Measurements from ENCODE around the gene PPP2R3B. TPM values are rescaled to one million over a fixed set of nuclear protein-coding genes. Genes with fewer than 3 reads are reported as not detected.

Gene PPP2R3B
- total and polyA plus RNA-seq, 2 of the 13 experiments (the other 11 are each of a cell fraction or from before 2014, with no cell fraction given): 17.0 to 21.4 TPM

DNA sequence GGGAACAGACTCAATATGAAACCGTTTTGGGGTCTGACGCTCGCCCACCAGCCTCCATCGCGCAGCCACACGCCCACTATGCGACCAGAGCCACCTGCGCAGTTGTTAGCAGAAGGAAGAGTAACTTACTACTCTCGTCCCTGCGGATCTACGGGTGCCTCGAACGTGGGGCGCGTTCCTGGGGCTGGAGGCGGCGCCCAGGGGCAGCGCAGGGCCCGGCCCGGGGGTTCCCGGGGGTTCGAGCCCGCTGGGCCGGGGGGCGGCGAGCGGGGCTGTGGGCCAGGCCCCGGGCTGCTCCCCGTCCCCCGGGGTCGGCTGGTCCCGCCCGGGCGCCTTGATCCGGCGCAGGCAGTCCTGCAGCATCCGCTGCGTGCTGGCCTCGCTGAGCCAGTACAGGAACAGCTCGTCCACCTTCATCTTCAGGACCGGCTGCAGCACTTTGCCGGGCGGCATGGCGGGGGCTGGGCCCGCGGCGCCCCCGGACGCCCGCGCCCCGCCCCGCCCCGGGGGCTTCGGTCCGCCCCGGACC lies 404 bp downstream of the PPP2R3B start:
- H3K4me2 ChIP-seq (ENCODE audit: low read depth, low read length): peak overlapping the region; percentile 74
- intact Hi-C loops (cut with micrococcal nuclease; ENCODE audit: unreplicated experiment): no loop called here
- no peak overlapping the region for H2AFZ ChIP-seq (ENCODE audit: low read length)
- peak overlapping the region; percentile 100 for H3K9ac ChIP-seq (ENCODE audit: insufficient read depth, low read depth, low read length)
- H3K27ac ChIP-seq (ENCODE audit: extremely low read length, insufficient read depth, low read length): peak overlapping the region; percentile 99
- no peaks in the 10 kb centered on the region for H3K9me3 ChIP-seq (ENCODE audit: low read length)
- in situ Hi-C loops (cut with HindIII; ENCODE audit: extremely low pct_ligation_motif_present, low pct_unique_long_range_greater_than_20kb): no loop called here
- no peaks in the 10 kb centered on the region for H3K36me3 ChIP-seq (replicated peaks in 1 of 2; ENCODE audit: control insufficient read depth in 1 of 2, insufficient read depth in 2 of 2, low read length in 2 of 2)
- peaks cover 21% of the 10 kb centered on the region for H3K4me1 ChIP-seq (ENCODE audit: insufficient read depth, low read length)
- H3K4me3 ChIP-seq (replicated peaks in 1 of 3; ENCODE audit: insufficient read depth in 1 of 3, low read depth in 2 of 3, low read length in 3 of 3): peak overlapping the region; percentile 79 to 94 (median 92)
- WGBS (ENCODE audit: low lambda C conversion rate): 0% methylated on average over 3 of the region's 57 CpGs
- POLR2A ChIA-PET: no interaction called here
- no peaks in the 10 kb centered on the region for H3K27me3 ChIP-seq (ENCODE audit: control insufficient read depth in 1 of 2, insufficient read depth in 2 of 2, low read length in 2 of 2)
- FAIRE-seq: no peak
- H4K20me1 ChIP-seq (ENCODE audit: insufficient read depth, low read length): no peaks in the 10 kb centered on the region
- no peaks in the 10 kb centered on the region for H3K79me2 ChIP-seq (ENCODE audit: insufficient read depth, low read length)
- no TSS peak for BruUV-seq (replicated peaks)
- CTCF ChIA-PET (ENCODE audit: low intra/inter-chr PET ratio, low total read pairs): no interaction called here
- DNase-seq (ENCODE audit: low spot score): no peak
- no peak for ATAC-seq
- TF ChIP-seq SOX13 (IDR thresholded peaks at IDR 0.05) (no peak), SOX13 (CRISPR knock-in tag; conservative IDR thresholded peaks at IDR 0.05 in 1 of 2, IDR thresholded peaks at IDR 0.05 in 1 of 2) (no peak), ZNF253 (CRISPR knock-in tag; IDR thresholded peaks at IDR 0.05; ENCODE audit: borderline replicate concordance) (no peak), PATZ1 (CRISPR knock-in tag; IDR thresholded peaks at IDR 0.05) (no peak), ZNF619 (CRISPR knock-in tag; IDR thresholded peaks at IDR 0.05) (no peak), TMF1 (CRISPR knock-in tag; IDR thresholded peaks at IDR 0.05; ENCODE audit: low read depth) (0 out of 2 replicates have a peak, but pooled peaks have one; percentile 1), ATF7-NPFF (CRISPR knock-in tag; IDR thresholded peaks at IDR 0.05; ENCODE audit: low read depth) (no peak), ZNF431 (CRISPR knock-in tag; IDR thresholded peaks at IDR 0.05; ENCODE audit: borderline replicate concordance, low read depth) (0 out of 2 replicates have a peak, but pooled peaks have one; percentile 39), ZNF432 (CRISPR knock-in tag; IDR thresholded peaks at IDR 0.05; ENCODE audit: borderline replicate concordance) (no peak), ZNF850 (CRISPR knock-in tag; conservative IDR thresholded peaks at IDR 0.05) (0 out of 2 replicates have a peak, but pooled peaks have one; percentile 4), ZNF354B (CRISPR knock-in tag; IDR thresholded peaks at IDR 0.05) (no peak), ZNF670 (CRISPR knock-in tag; IDR thresholded peaks at IDR 0.05; ENCODE audit: borderline replicate concordance) (0 out of 2 replicates have a peak, but pooled peaks have one; percentile 8), NPAS2 (CRISPR knock-in tag; IDR thresholded peaks at IDR 0.05; ENCODE audit: borderline replicate concordance) (no peak), TAF15 (IDR thresholded peaks at IDR 0.05; ENCODE audit: low read depth, low read length, poor library complexity, severe bottlenecking) (no peak), ZNF777 (CRISPR knock-in tag; IDR thresholded peaks at IDR 0.05) (no peak), ZNF503 (CRISPR knock-in tag; IDR thresholded peaks at IDR 0.05) (no peak), HMG20A (CRISPR knock-in tag; IDR thresholded peaks at IDR 0.05; ENCODE audit: borderline replicate concordance) (no peak), GABPA (IDR thresholded peaks at IDR 0.05; ENCODE audit: low read depth, low read length) (no peak), GABPA (CRISPR knock-in tag; IDR thresholded peaks at IDR 0.05; ENCODE audit: low read depth) (no peak)
- TF ChIP-seq, protein P1, sequence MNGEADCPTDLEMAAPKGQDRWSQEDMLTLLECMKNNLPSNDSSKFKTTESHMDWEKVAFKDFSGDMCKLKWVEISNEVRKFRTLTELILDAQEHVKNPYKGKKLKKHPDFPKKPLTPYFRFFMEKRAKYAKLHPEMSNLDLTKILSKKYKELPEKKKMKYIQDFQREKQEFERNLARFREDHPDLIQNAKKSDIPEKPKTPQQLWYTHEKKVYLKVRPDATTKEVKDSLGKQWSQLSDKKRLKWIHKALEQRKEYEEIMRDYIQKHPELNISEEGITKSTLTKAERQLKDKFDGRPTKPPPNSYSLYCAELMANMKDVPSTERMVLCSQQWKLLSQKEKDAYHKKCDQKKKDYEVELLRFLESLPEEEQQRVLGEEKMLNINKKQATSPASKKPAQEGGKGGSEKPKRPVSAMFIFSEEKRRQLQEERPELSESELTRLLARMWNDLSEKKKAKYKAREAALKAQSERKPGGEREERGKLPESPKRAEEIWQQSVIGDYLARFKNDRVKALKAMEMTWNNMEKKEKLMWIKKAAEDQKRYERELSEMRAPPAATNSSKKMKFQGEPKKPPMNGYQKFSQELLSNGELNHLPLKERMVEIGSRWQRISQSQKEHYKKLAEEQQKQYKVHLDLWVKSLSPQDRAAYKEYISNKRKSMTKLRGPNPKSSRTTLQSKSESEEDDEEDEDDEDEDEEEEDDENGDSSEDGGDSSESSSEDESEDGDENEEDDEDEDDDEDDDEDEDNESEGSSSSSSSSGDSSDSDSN (CRISPR knock-in tag; IDR thresholded peaks at IDR 0.05): no peak

Data from HepG2 (cell line).